SU-DHL-6 (cell line): ENCODE measurements around the gene FAM170B.

Experiments
- H2AFZ ChIP-seq: fragments of 200-600 bp; sonication (generic); 2 replicates; pipeline ENCODE4 v1.6.1; 2014; ENCODE audit warnings: low read depth, mild to moderate bottlenecking, moderate library complexity, mixed read lengths, antibody characterized with exemption, low read length; ENCODE audit not compliant: severe bottlenecking
- H3F3A ChIP-seq: fragments of 200-600 bp; shearing (Covaris generic); 2 replicates; pipeline ENCODE4 v1.6.0; 2016; ENCODE audit warnings: antibody characterized with exemption, mild to moderate bottlenecking; ENCODE audit not compliant: insufficient read depth
- H3K27ac ChIP-seq: fragments of 200-600 bp; sonication (generic); 2 replicates; pipeline ENCODE4 v1.5.1; 2016; ENCODE audit warnings: low read depth, mild to moderate bottlenecking, low read length, moderate library complexity, mixed read lengths
- H3K27me3 ChIP-seq: fragments of 200-600 bp; sonication (generic), shearing (Covaris generic); 2 replicates; pipeline ENCODE4 v1.6.0; 2014; ENCODE audit warnings: mild to moderate bottlenecking, low read length
- H3K36me3 ChIP-seq: fragments of 200-600 bp; sonication (generic); 2 replicates; pipeline ENCODE4 v1.6.1; 2014; ENCODE audit warnings: mild to moderate bottlenecking, low read length, mixed read lengths
- H3K4me2 ChIP-seq: fragments of 300-600, 200-600 bp; shearing (Covaris generic), sonication (generic); 2 replicates; pipeline ENCODE4 v1.6.0; 2014; ENCODE audit warnings: low read length, low read depth, mild to moderate bottlenecking; ENCODE audit not compliant: poor library complexity, severe bottlenecking
- H3K4me3 ChIP-seq: fragments of 200-600 bp; sonication (generic); 2 replicates; pipeline ENCODE4 v1.5.1; 2014; ENCODE audit warnings: antibody characterized with exemption, low read length, mild to moderate bottlenecking, mixed read lengths; ENCODE audit not compliant: insufficient read depth, poor library complexity, severe bottlenecking
- H3K79me2 ChIP-seq: fragments of 200-600 bp; sonication (generic); 2 replicates; pipeline ENCODE4 v1.6.1; 2014; ENCODE audit warnings: mild to moderate bottlenecking, low read length, moderate library complexity; ENCODE audit not compliant: insufficient read depth
- H3K9ac ChIP-seq: fragments of 200-600 bp; sonication (generic); 2 replicates; pipeline ENCODE4 v1.7.0; 2014; ENCODE audit warnings: mild to moderate bottlenecking, low read length
- H3K9me2 ChIP-seq: fragments of 200-600 bp; sonication (generic); replicated peaks from 2 replicates; pipeline ENCODE4 v1.6.1; 2014; ENCODE audit warnings: low read length; ENCODE audit not compliant: insufficient read depth
- H3K9me3 ChIP-seq: fragments of 200-600 bp; sonication (generic); 2 replicates; pipeline ENCODE4 v1.6.1; 2014; ENCODE audit warnings: low read length, mixed read lengths; ENCODE audit not compliant: insufficient read depth
- H4K20me1 ChIP-seq: fragments of 200-600 bp; sonication (generic); 2 replicates; pipeline ENCODE4 v1.6.1; 2014; ENCODE audit warnings: low read depth, mild to moderate bottlenecking, antibody characterized with exemption, low read length, moderate library complexity, mixed read lengths
- CTCF ChIP-seq: fragments of 200-600 bp; sonication (generic); IDR thresholded peaks from one replicate; pipeline ENCODE4 v1.5.1; 2017; ENCODE audit warnings: antibody characterized with exemption, mild to moderate bottlenecking, low read length, moderate library complexity; ENCODE audit not compliant: insufficient read depth, poor library complexity, severe bottlenecking
- EZH2phosphoT487 ChIP-seq: fragments of 200-600 bp; sonication (generic), shearing (Covaris generic); conservative IDR thresholded peaks from 2 replicates; pipeline ENCODE4 v1.6.1; 2018; ENCODE audit warnings: mild to moderate bottlenecking, antibody characterized with exemption, low read length, moderate library complexity, mixed read lengths

Gene FAM170B

GRCh38 chr10:49144058-49144720 lies 10.4 kb upstream of the FAM170B start:
- H2AFZ ChIP-seq: no peak overlapping the region
- no peaks in the 10 kb centered on the region for H3K36me3 ChIP-seq
- no peaks in the 10 kb centered on the region for H4K20me1 ChIP-seq
- H3F3A ChIP-seq: no peaks in the 10 kb centered on the region
- H3K9me2 ChIP-seq: no peaks in the 10 kb centered on the region
- H3K79me2 ChIP-seq: no peaks in the 10 kb centered on the region
- H3K27me3 ChIP-seq: no peaks in the 10 kb centered on the region
- H3K4me2 ChIP-seq: no peak overlapping the region
- TF ChIP-seq CTCF (no peak), EZH2phosphoT487 (no peak)
- H3K9me3 ChIP-seq: no peaks in the 10 kb centered on the region
- no peak overlapping the region for H3K4me3 ChIP-seq
- no peak overlapping the region for H3K9ac ChIP-seq
- no peak overlapping the region for H3K27ac ChIP-seq

- Histone ChIP-seq H3K9ac (no peak overlapping the region), H4K20me1 (no peaks in the 10 kb centered on the region), H2AFZ (no peak overlapping the region), H3K4me3 (no peak overlapping the region), H3K4me2 (no peak overlapping the region), H3K27me3 (no peaks in the 10 kb centered on the region), H3K9me3 (no peaks in the 10 kb centered on the region), H3K36me3 (no peaks in the 10 kb centered on the region), H3K9me2 (no peaks in the 10 kb centered on the region), H3F3A (no peaks in the 10 kb centered on the region), H3K79me2 (no peaks in the 10 kb centered on the region), H3K27ac (no peak overlapping the region)
- TF ChIP-seq EZH2phosphoT487: no peak
- TF ChIP-seq CTCF: no peak
These were observed 9.4 kb upstream of the FAM170B start for GRCh38 chr10:49143249-49143648.

- H3K4me2 ChIP-seq: no peak overlapping the region
- H3K79me2 ChIP-seq: no peaks in the 10 kb centered on the region
These were observed 7.9 kb upstream of the FAM170B start for GRCh38 chr10:49141541-49142332.

More at GRCh38 chr10:49141541-49142332, 7.9 kb upstream of the FAM170B start:
- Histone ChIP-seq H3K36me3 (no peaks in the 10 kb centered on the region), H2AFZ (no peak overlapping the region), H4K20me1 (no peaks in the 10 kb centered on the region), H3K4me3 (no peak overlapping the region), H3K27me3 (no peaks in the 10 kb centered on the region), H3K27ac (no peak overlapping the region), H3K9me2 (no peaks in the 10 kb centered on the region), H3K9me3 (no peaks in the 10 kb centered on the region), H3F3A (no peaks in the 10 kb centered on the region), H3K9ac (no peak overlapping the region)
- TF ChIP-seq EZH2phosphoT487 (no peak), CTCF (no peak)
